ENCODE results near the gene ZNF580.

The ZNF580 gene

DNA sequence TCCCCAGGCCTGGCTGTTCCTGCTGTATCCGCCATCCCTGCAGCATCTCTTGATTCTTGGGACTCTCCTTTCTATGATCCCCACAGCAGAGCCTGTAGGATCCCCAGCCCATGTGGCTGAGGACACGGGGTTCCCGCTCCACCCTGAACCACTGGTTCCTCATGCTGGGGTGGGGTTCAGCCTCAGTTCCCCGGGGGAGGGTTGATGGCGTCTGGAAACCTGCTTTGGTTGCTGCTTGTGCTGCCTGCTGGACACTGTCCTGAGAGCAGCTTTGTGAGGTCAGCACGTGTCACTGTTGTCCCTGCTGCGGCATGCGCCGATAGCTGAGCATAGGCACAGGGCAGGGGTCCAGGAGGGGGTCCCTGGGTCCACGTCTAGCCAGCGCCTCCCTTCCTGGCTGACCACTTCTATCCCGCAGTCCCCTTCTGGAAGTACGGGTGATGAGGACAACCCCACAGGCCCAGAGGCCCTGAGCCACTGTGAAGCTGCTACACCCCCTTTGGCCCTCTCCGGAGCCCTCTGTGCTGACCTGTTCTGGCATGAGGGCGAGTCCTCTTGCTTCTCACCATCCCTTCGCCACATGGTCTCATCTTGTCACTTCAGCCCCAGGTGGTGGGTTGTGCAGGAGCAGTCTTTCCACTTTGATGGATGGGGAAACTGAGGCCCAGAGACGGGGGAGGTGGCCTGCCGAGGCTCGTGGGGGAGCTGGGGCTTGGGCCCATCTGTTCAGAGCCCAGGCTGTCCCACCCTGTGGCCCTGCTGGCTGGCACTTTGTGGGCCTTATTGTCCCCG is 39.7 kb downstream of the ZNF580 start:
- DNase-seq: no peak

- no peak for DNase-seq
These were observed 40.6 kb downstream of the ZNF580 start for GRCh38 chr19:55681131-55682092.

- no peak for DNase-seq
These were observed 42.9 kb downstream of the ZNF580 start for GRCh38 chr19:55683449-55684261.

- DNase-seq: no peak
These were observed 44.3 kb downstream of the ZNF580 start for GRCh38 chr19:55684946-55685681.

DNA sequence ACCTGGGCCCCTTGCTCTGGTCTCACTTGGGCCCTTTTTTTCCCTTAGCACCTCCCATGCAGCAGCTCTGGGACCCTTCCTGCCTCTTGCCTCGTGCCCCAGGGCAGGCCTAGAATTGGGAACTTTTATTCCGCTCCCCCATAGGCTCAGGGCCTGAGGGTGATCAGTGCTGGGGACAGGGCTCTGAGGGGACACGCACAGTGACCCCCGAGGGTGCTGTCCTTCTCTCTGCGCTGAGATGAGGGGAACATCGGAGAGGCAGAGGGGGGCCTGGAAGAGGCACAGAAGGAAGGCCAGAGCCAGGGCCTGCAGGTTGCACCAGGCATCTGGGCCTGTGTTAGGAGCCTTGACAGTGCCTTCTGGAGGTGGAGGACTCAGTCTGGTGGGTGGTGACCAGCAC is 45.0 kb downstream of the ZNF580 start:
- DNase-seq: no peak

DNA sequence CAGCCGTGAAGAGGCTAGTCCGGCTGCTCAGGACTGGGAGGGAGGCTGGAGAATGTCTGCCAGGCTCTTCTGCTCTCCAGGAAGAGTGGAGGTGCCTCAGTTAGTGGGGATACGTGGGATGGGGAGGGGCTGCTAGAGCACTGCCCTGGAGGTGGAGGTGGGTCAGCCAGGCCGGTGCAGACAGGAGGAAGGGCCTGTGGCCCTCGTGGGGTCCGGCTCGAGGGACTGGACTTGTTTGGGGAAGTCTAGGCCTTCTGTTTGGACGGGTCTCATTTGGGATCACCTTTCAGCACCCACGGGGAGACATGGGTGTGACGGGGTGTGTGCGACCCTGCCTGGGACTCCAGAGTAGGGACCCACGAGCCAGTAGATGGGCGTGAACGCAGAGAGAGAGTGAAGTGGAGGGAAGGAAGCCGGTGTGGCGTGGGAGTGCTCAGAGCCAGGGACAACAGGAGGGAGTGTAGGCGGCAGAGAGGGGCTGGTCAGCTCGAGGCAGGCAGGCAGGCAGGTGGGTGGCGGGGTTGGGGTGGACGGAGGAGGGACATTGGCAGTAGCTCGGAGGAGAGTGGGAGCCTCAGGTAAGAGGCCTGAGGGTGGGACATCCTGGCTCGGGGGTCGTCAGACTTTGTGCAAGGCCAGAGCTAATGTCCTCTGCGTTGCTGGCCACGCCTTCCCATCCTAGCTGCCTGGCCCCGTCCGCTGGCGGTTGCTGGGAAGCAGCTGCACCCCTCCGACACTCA is 45.7 kb downstream of the ZNF580 start:
- DNase-seq: no peak

DNA sequence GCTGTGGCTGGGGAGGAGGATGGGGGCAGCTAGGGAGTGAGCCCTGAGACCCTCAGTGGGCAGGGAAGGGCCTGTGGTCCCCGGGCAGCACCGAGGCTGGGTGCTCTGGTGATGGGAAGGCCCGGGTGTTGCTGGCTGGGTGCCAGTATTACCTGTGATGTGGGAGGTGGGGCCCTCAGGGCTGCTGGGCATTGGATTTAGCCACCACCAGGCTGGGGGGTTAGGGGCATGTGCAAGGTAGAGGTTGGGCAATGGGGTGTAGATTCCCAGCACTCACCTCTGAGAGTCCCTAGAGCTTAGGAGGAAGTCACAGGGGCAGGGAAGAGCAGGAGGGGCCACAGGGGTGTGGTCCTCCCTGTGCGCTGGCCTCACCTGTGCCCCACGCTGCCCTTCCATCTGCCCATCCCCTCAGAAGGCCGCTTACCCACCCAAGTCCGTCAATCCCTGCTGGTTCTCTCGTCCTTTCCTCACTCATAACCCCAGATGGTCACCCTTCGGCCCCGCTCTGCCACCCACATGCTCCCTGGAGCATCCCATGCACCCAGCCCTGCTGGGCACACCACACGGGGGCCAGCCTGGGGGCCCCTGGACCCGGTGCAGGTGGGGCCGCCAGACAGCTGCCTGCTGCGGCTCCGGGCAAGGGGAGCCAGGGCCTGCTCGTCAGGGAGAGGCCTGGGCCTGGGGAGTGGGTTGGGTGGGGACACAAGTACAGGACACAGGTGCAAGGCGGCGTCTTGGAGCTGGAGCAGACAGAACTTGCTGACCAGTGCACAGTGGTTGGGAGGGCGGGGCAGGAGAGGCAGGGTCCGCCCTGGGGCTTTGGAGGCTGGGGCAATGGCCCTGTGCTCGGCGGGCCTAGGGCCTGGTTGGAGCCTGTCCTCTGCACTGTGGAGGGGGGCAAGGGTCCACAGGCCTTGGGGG is 46.7 kb downstream of the ZNF580 start:
- DNase-seq: no peak

DNA sequence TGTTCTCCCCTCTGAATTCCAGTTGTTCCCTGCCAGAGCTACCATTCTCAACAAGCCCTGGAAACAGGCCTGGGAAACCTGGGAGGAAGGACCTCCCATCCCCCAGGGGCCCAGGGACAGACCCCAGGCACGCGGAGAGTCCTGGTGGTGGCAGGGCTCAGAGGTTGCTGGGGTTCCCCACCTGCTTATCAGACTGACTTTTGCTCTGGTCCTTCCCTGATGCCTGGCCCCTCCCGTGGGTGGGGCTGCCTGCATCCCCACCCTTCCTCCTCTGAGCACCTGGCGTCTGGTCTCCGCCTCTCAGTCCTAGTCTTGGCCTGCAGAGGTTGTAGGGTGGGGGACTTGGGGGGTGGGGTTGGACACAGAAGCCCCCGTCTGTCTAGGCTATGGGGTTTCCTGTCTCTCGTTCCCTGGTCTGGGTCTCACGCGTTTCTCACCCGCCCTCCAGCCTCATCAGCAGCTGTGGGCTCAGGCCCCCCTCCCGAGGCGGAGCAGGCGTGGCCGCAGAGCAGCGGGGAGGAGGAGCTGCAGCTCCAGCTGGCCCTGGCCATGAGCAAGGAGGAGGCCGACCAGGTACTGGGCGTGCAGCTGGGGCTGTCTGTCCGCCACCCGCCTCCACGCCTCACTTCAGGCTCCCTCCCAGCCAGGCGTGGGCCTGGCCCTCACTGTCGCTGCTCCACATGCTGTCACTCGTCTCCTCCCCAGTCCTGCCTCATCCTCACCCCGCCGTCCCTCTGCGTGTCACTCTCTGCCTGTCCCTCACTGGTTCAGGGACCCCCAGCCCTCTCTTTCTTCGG is 47.8 kb downstream of the ZNF580 start:
- no peak for DNase-seq

DNA sequence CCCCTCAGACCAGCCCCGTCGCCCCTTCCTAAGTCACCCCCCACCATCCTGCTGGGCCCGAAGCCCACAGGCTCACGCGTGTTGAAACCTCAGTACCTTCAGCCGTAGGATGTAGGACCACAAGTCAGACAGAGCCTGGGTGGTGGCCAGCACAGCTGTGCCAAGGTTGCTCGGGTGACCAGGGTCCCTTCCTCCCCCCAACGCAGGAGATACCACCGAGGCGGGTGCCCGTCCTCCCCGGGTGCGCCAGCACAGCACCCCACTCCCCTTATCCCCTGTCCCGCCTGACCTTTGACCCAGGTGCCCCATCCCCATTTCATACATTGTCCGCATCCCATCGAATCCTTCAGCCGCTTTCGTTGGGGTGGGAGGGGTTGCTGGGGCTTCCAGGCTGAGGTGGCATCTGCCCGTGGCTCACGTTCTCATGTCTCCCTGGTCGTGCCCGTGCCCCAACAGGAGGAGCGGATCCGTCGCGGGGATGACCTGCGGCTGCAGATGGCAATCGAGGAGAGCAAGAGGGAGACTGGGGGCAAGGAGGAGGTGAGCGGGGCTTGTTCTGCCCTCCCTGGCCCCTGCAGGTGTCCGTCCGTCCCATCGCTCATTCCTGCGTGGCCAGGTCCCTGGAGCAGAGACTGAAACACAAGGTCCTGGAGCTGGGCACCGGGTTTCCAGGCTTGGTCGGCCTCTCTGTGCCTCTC is 48.8 kb downstream of the ZNF580 start:
- no peak for DNase-seq

GRCh38 chr19:55690109-55690768 is 49.4 kb downstream of the ZNF580 start:
- DNase-seq: no peak

DNA sequence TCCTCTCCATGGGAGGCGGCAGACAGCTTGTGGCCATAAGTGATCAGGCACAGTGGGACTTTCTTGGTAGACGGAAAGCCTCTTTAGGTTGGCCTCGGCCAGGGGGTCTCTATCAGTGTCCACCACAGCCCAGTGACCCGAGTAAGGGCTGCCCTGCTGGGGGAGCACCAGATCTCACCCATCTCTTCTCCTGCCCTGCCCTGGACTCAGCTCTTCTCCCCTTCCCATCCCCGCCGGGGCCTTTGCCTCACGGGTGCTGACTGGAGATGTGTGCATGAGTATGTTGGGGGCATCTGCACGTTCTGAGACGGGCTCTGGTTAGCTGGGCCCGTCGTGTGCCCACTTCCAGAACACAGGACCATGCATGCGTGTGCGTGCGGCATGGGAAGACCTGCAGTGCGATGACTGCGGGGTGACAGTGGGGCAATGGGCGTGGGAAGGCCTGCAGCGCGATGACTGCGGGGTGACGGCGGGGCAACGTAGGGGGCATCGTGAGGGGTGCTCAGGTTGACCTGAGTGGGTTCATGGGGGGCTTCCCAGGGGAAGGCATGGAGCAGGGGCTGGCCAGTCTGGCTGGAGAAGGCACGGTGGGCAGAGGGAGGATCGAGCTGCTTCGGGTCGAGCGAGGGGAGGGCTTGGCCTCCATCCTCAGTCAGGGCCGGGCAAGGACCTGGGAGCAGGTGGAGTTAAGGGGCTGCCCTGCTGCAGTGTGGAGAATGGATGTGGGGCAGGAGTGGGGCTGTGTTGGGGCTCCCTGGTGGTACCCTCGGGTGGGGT is 50.2 kb downstream of the ZNF580 start:
- DNase-seq: no peak

GRCh38 chr19:55691561-55692481 is 51.0 kb downstream of the ZNF580 start:
- DNase-seq: no peak

DNA sequence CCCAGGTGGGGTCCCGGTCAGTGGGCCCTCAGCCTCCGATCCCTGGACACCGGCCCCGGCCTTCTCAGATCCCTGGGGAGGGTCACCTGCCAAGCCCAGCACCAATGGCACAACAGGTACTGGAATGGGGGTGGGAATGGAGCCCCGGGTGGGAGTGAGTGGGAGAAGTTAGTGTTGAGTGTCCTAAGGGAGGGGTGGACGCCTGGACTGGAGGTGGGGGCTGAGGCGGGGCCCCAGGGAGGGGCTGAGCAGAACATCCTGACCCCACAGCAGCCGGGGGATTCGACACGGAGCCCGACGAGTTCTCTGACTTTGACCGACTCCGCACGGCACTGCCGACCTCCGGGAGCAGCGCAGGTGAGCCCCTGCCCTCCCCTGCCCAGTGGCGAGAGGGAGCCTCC is 51.9 kb downstream of the ZNF580 start:
- no peak for DNase-seq

Measured in GDM1 (cell line).